HCT116 (cell line): ENCODE data around the gene CD83. TPM values are rescaled to one million over a fixed set of nuclear protein-coding genes. Genes with fewer than 3 reads are reported as not detected.

Experiments used
- ATAC-seq: fragments of 200-7000 bp; cut with Tn5 transposase; 2 replicates; pipeline ENCODE4 v1.9.1; 2020; ENCODE audit warnings: mild to moderate bottlenecking, moderate library complexity
- BruUV-seq: library from RNA; stranded (reverse); fragments of 400-500 nt; replicated peaks from 2 replicates; lab custom pipeline; 2021; lab: Mats Ljungman, UMichigan
- CTCF ChIA-PET: fragments of 300-600 bp; sonication (Branson Sonifier 250); formaldehyde crosslinking; loops from one replicate; lab custom pipeline; 2021; ENCODE audit warnings: antibody characterized with exemption; lab: Charles Lee
- POLR2A ChIA-PET: fragments of 300-600, 350-600 bp; sonication (Branson Sonifier 250); formaldehyde crosslinking; loops from one replicate; lab custom pipeline; 2021; ENCODE audit warnings: antibody characterized with exemption; lab: Charles Lee
- RAD21 ChIA-PET, 2 experiments: fragments of 300-600 bp; sonication (Branson Sonifier 250); formaldehyde crosslinking; loops; one replicate each; lab custom pipeline; 2023; ENCODE audit warnings: low total read pairs in 2 of 2; ENCODE audit not compliant: uncharacterized antibody in 2 of 2, unreplicated experiment in 2 of 2, low non-redundant PET in 1 of 2; lab: Charles Lee
- DNase-seq: peaks from one replicate; pipeline ENCODE4 v3.0.0-alpha.2; 2010; ENCODE audit warnings: low read depth, low spot score
- H2AFZ ChIP-seq: fragments of 200-600 bp; shearing (Covaris generic), sonication (generic); 2 replicates; pipeline ENCODE4 v1.6.1; 2017; ENCODE audit warnings: low read depth, mixed run types, mixed read lengths, antibody characterized with exemption, low read length; ENCODE audit not compliant: poor library complexity, severe bottlenecking
- H3K27ac ChIP-seq: 2 replicates; pipeline ENCODE4 v1.5.1; 2012; ENCODE audit warnings: low read depth, low read length
- H3K27me3 ChIP-seq: fragments of 200-600 bp; sonication (generic); 2 replicates; pipeline ENCODE4 v1.6.1; 2016; ENCODE audit warnings: mixed run types, low read length, mixed read lengths; ENCODE audit not compliant: insufficient read depth
- H3K36me3 ChIP-seq, 2 experiments: fragments of 200-500 bp in 1 of 2; fragments of 200-600 bp in 1 of 2; sonication (Bioruptor generic) in 1 of 2; sonication (generic) in 1 of 2; 2 replicates each; pipeline versions ENCODE4 v1.5.1 to v1.6.1; 2014 to 2016; ENCODE audit warnings: low read length in 2 of 2, inconsistent platforms in 1 of 2, mixed read lengths in 1 of 2, mixed run types in 1 of 2; ENCODE audit not compliant: insufficient read depth in 2 of 2, control insufficient read depth in 1 of 2
- H3K4me1 ChIP-seq, 2 experiments: fragments of 200-600 bp in 1 of 2; sonication (generic) in 1 of 2; 2 replicates each; pipeline versions ENCODE4 v1.5.1 to v1.6.1; 2012 to 2017; ENCODE audit warnings: low read length in 2 of 2, inconsistent platforms in 1 of 2, mild to moderate bottlenecking in 1 of 2, mixed read lengths in 1 of 2, mixed run types in 1 of 2, moderate library complexity in 1 of 2; ENCODE audit not compliant: insufficient read depth in 2 of 2, control insufficient read depth in 1 of 2
- H3K4me2 ChIP-seq: fragments of 200-600 bp; sonication (generic); 2 replicates; pipeline ENCODE4 v1.6.1; 2017; ENCODE audit warnings: mixed run types, low read length, mixed read lengths
- H3K4me3 ChIP-seq, 2 experiments: fragments of 200-600 bp in 1 of 2; sonication (generic) in 1 of 2; replicated peaks in 1 of 2; 2 replicates each; pipeline ENCODE4 v1.5.1; 2011 to 2016; ENCODE audit warnings: low read length in 2 of 2, control low read depth in 1 of 2, low read depth in 1 of 2, mild to moderate bottlenecking in 1 of 2, mixed read lengths in 1 of 2, mixed run types in 1 of 2
- H3K79me2 ChIP-seq: fragments of 200-600 bp; sonication (generic); 2 replicates; pipeline ENCODE4 v1.6.1; 2017; ENCODE audit warnings: mild to moderate bottlenecking, mixed run types, low read length, moderate library complexity, mixed read lengths; ENCODE audit not compliant: insufficient read depth
- H3K9ac ChIP-seq: fragments of 200-600 bp; sonication (generic); 2 replicates; pipeline ENCODE4 v1.6.1; 2016; ENCODE audit warnings: low read length, mixed read lengths
- H3K9me2 ChIP-seq: fragments of 200-600 bp; sonication (generic), shearing (Covaris generic); 2 replicates; pipeline ENCODE4 v1.6.1; 2017; ENCODE audit warnings: mixed run types, mild to moderate bottlenecking, moderate library complexity; ENCODE audit not compliant: insufficient read depth
- H3K9me3 ChIP-seq, 2 experiments: fragments of 200-500 bp in 1 of 2; fragments of 200-600 bp in 1 of 2; sonication (Bioruptor generic) in 1 of 2; sonication (generic) in 1 of 2; 2 replicates each; pipeline ENCODE4 v1.6.1; 2014 to 2017; ENCODE audit warnings: low read length in 2 of 2, mixed read lengths in 2 of 2, inconsistent platforms in 1 of 2, low read depth in 1 of 2, mild to moderate bottlenecking in 1 of 2, mixed run types in 1 of 2, moderate library complexity in 1 of 2; ENCODE audit not compliant: control insufficient read depth in 1 of 2, insufficient read depth in 1 of 2
- H4K20me1 ChIP-seq: fragments of 200-600 bp; sonication (generic), shearing (Covaris generic); 2 replicates; pipeline ENCODE4 v1.6.1; 2017; ENCODE audit warnings: mixed run types, mild to moderate bottlenecking, moderate library complexity; ENCODE audit not compliant: insufficient read depth
- ATF3 ChIP-seq: IDR thresholded peaks from 2 replicates; pipeline ENCODE4 v1.6.1; 2012
- CTCF ChIP-seq, 3 experiments: fragments of 200-600 bp in 1 of 3; sonication (generic) in 1 of 3; IDR thresholded peaks in 2 of 3; conservative IDR thresholded peaks in 1 of 3; 2 replicates each; pipeline ENCODE4 v1.5.1; 2012 to 2017; ENCODE audit warnings: low read depth in 2 of 3, low read length in 2 of 3, antibody characterized with exemption in 1 of 3, borderline replicate concordance in 1 of 3, control low read depth in 1 of 3, mild to moderate bottlenecking in 1 of 3, mixed read lengths in 1 of 3, mixed run types in 1 of 3, moderate library complexity in 1 of 3; ENCODE audit not compliant: insufficient read depth in 1 of 3
- MAX ChIP-seq: IDR thresholded peaks from 2 replicates; pipeline ENCODE4 v1.6.1; 2012
- RAD21 ChIP-seq: IDR thresholded peaks from 2 replicates; pipeline ENCODE4 v1.6.1; 2012; ENCODE audit warnings: low read depth, mild to moderate bottlenecking
- TCF7L2 ChIP-seq: IDR thresholded peaks from 2 replicates; pipeline ENCODE4 v1.7.0; 2011; ENCODE audit warnings: borderline replicate concordance, inconsistent platforms; ENCODE audit not compliant: insufficient read depth, insufficient read length; ENCODE audit errors: extremely low read depth
- YY1 ChIP-seq: IDR thresholded peaks from 2 replicates; pipeline ENCODE4 v1.6.1; 2011; ENCODE audit warnings: low read length, low read depth, moderate library complexity, mild to moderate bottlenecking; ENCODE audit not compliant: insufficient replicate concordance; ENCODE audit errors: extremely low read depth
- ZBTB33 ChIP-seq: IDR thresholded peaks from 2 replicates; pipeline ENCODE4 v1.6.1; 2011; ENCODE audit warnings: mild to moderate bottlenecking, low read length, moderate library complexity; ENCODE audit not compliant: insufficient replicate concordance; ENCODE audit errors: extremely low read depth
- ZFX ChIP-seq: fragments of 450-650 bp; IDR thresholded peaks from 2 replicates; pipeline ENCODE4 v1.6.1; 2017
- ZNF274 ChIP-seq: fragments of 200-500 bp; sonication (Bioruptor generic); IDR thresholded peaks from 2 replicates; pipeline ENCODE4 v1.6.1; 2014; ENCODE audit warnings: mild to moderate bottlenecking, low read depth, low read length, inconsistent platforms
- intact Hi-C: fragments of 100-400 bp; cut with micrococcal nuclease; formaldehyde crosslinking; loops from 2 replicates; pipeline ENCODE4 v1.10.0; 2022
- total RNA-seq: library from RNA; stranded (reverse); gene quantifications from one replicate; pipeline ENCODE4 v1.2.1, GENCODE V29; 2021; ENCODE audit not compliant: unreplicated experiment

The CD83 gene
- total RNA-seq, 1 experiment from 2014 or later, result 6.0 TPM

- ATAC-seq (no peak), DNase-seq (no peak)
- no peaks in the 10 kb centered on the region for H4K20me1 ChIP-seq
- H3K27me3 ChIP-seq, result no peaks in the 10 kb centered on the region
- ChIA-PET RAD21 (no interaction called here), POLR2A (no interaction called here), CTCF (no interaction called here)
- no peaks in the 10 kb centered on the region for H3K9me2 ChIP-seq
- no peaks in the 10 kb centered on the region for H3K79me2 ChIP-seq
- TF ChIP-seq ZNF274 (no peak), ATF3 (no peak), RAD21 (no peak), ZBTB33 (no peak), MAX (no peak), ZFX (no peak), YY1 (no peak), CTCF (IDR thresholded peaks at IDR 0.05 in 2 of 3, conservative IDR thresholded peaks at IDR 0.05 in 1 of 3; ENCODE audit: borderline replicate concordance in 1 of 3, insufficient read depth in 1 of 3, low read depth in 2 of 3, low read length in 2 of 3) (no peak), TCF7L2 (no peak)
- H3K4me2 ChIP-seq, result no peak overlapping the region
- no peaks in the 10 kb centered on the region for H3K4me1 ChIP-seq
- BruUV-seq, result no TSS peak
- H3K27ac ChIP-seq, result no peak overlapping the region
- no peak overlapping the region for H2AFZ ChIP-seq
- no peaks in the 10 kb centered on the region for H3K9me3 ChIP-seq
- no peaks in the 10 kb centered on the region for H3K36me3 ChIP-seq
- intact Hi-C loops, result loop anchor here (5.0 kb wide), 1 partner anchor 345 kb away; no protein-coding TSS in a partner anchor
- no peak overlapping the region for H3K4me3 ChIP-seq
- no peak overlapping the region for H3K9ac ChIP-seq
These were observed 24.5 kb downstream of the CD83 start for GRCh38 chr6:14142063-14142450.
